CD14-positive monocyte (primary cell): Measurements from ENCODE around the gene MINDY4B. TPM values are rescaled to one million over a fixed set of nuclear protein-coding genes. Genes with fewer than 3 reads are reported as not detected.

Source experiments
- DNase-seq, 3 donors: peaks; one replicate each; pipeline ENCODE4 v3.0.0-alpha.2; 2011 to 2022
- H2AFZ ChIP-seq: 2 replicates; pipeline ENCODE4 v1.6.0; 2012; ENCODE audit warnings: mild to moderate bottlenecking, low read depth, low read length, inconsistent platforms; ENCODE audit not compliant: insufficient read depth, poor library complexity, severe bottlenecking
- H3K27ac ChIP-seq, 2 donors: 1 replicate in 1 of 2; 2 replicates in 1 of 2; pipeline ENCODE4 v1.5.1; 2012 to 2013; ENCODE audit warnings: low read length in 2 of 2, control low read depth in 1 of 2, inconsistent platforms in 1 of 2, low read depth in 1 of 2, mild to moderate bottlenecking in 1 of 2
- H3K27me3 ChIP-seq, 2 donors: one replicate each; pipeline versions ENCODE4 v1.6.0 to v1.6.1; 2011 to 2013; ENCODE audit warnings: low read length in 2 of 2; ENCODE audit not compliant: control insufficient read depth in 2 of 2, insufficient read depth in 2 of 2
- H3K36me3 ChIP-seq, 2 donors: replicated peaks in 1 of 2; 1 replicate in 1 of 2; 2 replicates in 1 of 2; pipeline versions ENCODE4 v1.5.1 to v1.6.1; 2012 to 2013; ENCODE audit warnings: low read length in 2 of 2, control low read depth in 1 of 2, inconsistent platforms in 1 of 2, mild to moderate bottlenecking in 1 of 2; ENCODE audit not compliant: insufficient read depth in 2 of 2, control insufficient read depth in 1 of 2
- H3K4me1 ChIP-seq, 2 donors: 1 replicate in 1 of 2; 2 replicates in 1 of 2; pipeline versions ENCODE4 v1.5.1 to v1.6.1; 2012 to 2013; ENCODE audit warnings: low read length in 2 of 2, control low read depth in 1 of 2, inconsistent platforms in 1 of 2, mild to moderate bottlenecking in 1 of 2, moderate library complexity in 1 of 2; ENCODE audit not compliant: insufficient read depth in 2 of 2, control insufficient read depth in 1 of 2
- H3K4me2 ChIP-seq: replicated peaks from 2 replicates; pipeline ENCODE3; 2012; ENCODE audit warnings: low read length, moderate library complexity, mild to moderate bottlenecking; ENCODE audit not compliant: poor library complexity, severe bottlenecking; ENCODE audit errors: extremely low read depth
- H3K4me3 ChIP-seq, 3 experiments: fragments of 200-600 bp in 1 of 3; sonication (generic) in 1 of 3; replicated peaks in 1 of 3; 1 replicate in 2 of 3; 2 replicates in 1 of 3; pipeline ENCODE4 v1.5.1; 2011 to 2013; ENCODE audit warnings: low read length in 3 of 3, mild to moderate bottlenecking in 3 of 3, control low read depth in 2 of 3, low read depth in 2 of 3, inconsistent platforms in 1 of 3, moderate library complexity in 1 of 3
- H3K79me2 ChIP-seq: 2 replicates; pipeline ENCODE4 v1.6.0; 2012; ENCODE audit warnings: mild to moderate bottlenecking, control low read depth, inconsistent platforms, low read length, moderate library complexity; ENCODE audit not compliant: insufficient read depth
- H3K9ac ChIP-seq: 2 replicates; pipeline ENCODE4 v1.6.0; 2017; ENCODE audit warnings: low read length, mild to moderate bottlenecking; ENCODE audit not compliant: insufficient read depth, poor library complexity, severe bottlenecking
- H3K9me3 ChIP-seq, 2 donors: replicated peaks in 1 of 2; 1 replicate in 1 of 2; 2 replicates in 1 of 2; pipeline versions ENCODE4 v1.5.1 to v1.6.1; 2012 to 2013; ENCODE audit warnings: low read length in 2 of 2, control low read depth in 1 of 2; ENCODE audit not compliant: control insufficient read depth in 1 of 2, insufficient read depth in 1 of 2
- H4K20me1 ChIP-seq: 2 replicates; pipeline ENCODE4 v1.6.0; 2012; ENCODE audit warnings: mild to moderate bottlenecking, low read length, control low read depth, moderate library complexity; ENCODE audit not compliant: insufficient read depth
- H3K27ac Mint-ChIP-seq, 7 donors: one replicate each; pipeline ENCODE4 v1.8.0; 2020; ENCODE audit warnings: mild to moderate bottlenecking in 7 of 7, mixed read lengths in 7 of 7, moderate library complexity in 6 of 7, inconsistent platforms in 2 of 7
- H3K27me3 Mint-ChIP-seq, 3 donors: one replicate each; pipeline ENCODE4 v1.8.0; 2021 to 2022; ENCODE audit warnings: low read depth in 3 of 3, mild to moderate bottlenecking in 3 of 3, mixed read lengths in 3 of 3, moderate library complexity in 3 of 3, inconsistent platforms in 1 of 3
- H3K36me3 Mint-ChIP-seq, 2 donors: one replicate each; pipeline ENCODE4 v1.8.0; 2020; ENCODE audit warnings: mixed read lengths in 2 of 2, inconsistent platforms in 1 of 2, mild to moderate bottlenecking in 1 of 2
- H3K4me1 Mint-ChIP-seq: one replicate; pipeline ENCODE4 v1.8.0; 2020; ENCODE audit warnings: mild to moderate bottlenecking, mixed read lengths
- H3K4me3 Mint-ChIP-seq, 2 donors: one replicate each; pipeline ENCODE4 v1.8.0; 2020; ENCODE audit warnings: mild to moderate bottlenecking in 2 of 2, mixed read lengths in 2 of 2, moderate library complexity in 1 of 2
- H3K9me3 Mint-ChIP-seq, 7 donors: one replicate each; pipeline ENCODE4 v1.8.0; 2020 to 2022; ENCODE audit warnings: mixed read lengths in 7 of 7, mild to moderate bottlenecking in 6 of 7, moderate library complexity in 6 of 7, inconsistent platforms in 2 of 7
- CTCF ChIP-seq: fragments of 200-600 bp; IDR thresholded peaks from one replicate; pipeline ENCODE4 v1.8.0; 2022; ENCODE audit warnings: antibody characterized with exemption, mild to moderate bottlenecking
- WGBS: methylation state at CpG from one replicate; pipeline ENCODE4 v1.1.5; 2013; ENCODE audit warnings: missing lambda C conversion rate; ENCODE audit not compliant: insufficient coverage; 5-methylcytosine and 5-hydroxymethylcytosine counted together
- intact Hi-C, 2 donors: fragments of 100-400 bp; cut with micrococcal nuclease; formaldehyde crosslinking; loops; one replicate each; pipeline versions ENCODE4 v1.15.0 to v1.15.1; 2023
- polyA plus RNA-seq, 3 donors: library from polyadenylated mRNA; depleted of rRNA in 1 of 3; unstranded in 2 of 3; stranded (reverse) in 1 of 3; fragments of 300-500 nt in 2 of 3; fragments of >200 nt in 1 of 3; fragmentation: Illumina TruSeq in 2 of 3; gene quantifications; 1 replicate in 2 of 3; 2 replicates in 1 of 3; pipeline ENCODE4 v1.2.3, GENCODE V29; 2012 to 2021

Gene MINDY4B
- polyA plus RNA-seq, 3 donors: not detected

GRCh38 chr3:150829408-150829807 lies 75.8 kb downstream of the MINDY4B start:
- H3K79me2 ChIP-seq: no peaks in the 10 kb centered on the region
- H3K9me3 ChIP-seq: no peaks in the 10 kb centered on the region
- intact Hi-C loops: no loop called here
- Mint-ChIP-seq H3K4me3 (no peak overlapping the region), H3K27me3 (peaks cover 0 to 2% (median 0%) of the 10 kb centered on the region in 3 donors), H3K36me3 (no peaks in the 10 kb centered on the region), H3K27ac (peak overlapping the region in 1 of 7 donors; percentile 43), H3K9me3 (peaks cover 0 to 4% (median 3%) of the 10 kb centered on the region in 7 donors), H3K4me1 (peaks cover 2% of the 10 kb centered on the region)
- H3K4me2 ChIP-seq: no peak overlapping the region
- no peak overlapping the region for H3K27ac ChIP-seq
- 100% methylated on average over 1 of the region's 6 CpGs for WGBS
- H3K4me3 ChIP-seq: no peak overlapping the region
- TF ChIP-seq CTCF: no peak
- H2AFZ ChIP-seq: no peak overlapping the region
- no peaks in the 10 kb centered on the region for H3K27me3 ChIP-seq
- H3K36me3 ChIP-seq: no peaks in the 10 kb centered on the region
- no peaks in the 10 kb centered on the region for H3K4me1 ChIP-seq
- H4K20me1 ChIP-seq: no peaks in the 10 kb centered on the region
- DNase-seq: no peak
- no peak overlapping the region for H3K9ac ChIP-seq

GRCh38 chr3:150828997-150829396 lies 76.2 kb downstream of the MINDY4B start:
- DNase-seq: no peak
- Mint-ChIP-seq H3K27me3 (peaks cover 0 to 2% (median 0%) of the 10 kb centered on the region in 3 donors), H3K4me1 (peaks cover 2% of the 10 kb centered on the region), H3K27ac (no peak overlapping the region), H3K9me3 (peaks cover 0 to 4% (median 3%) of the 10 kb centered on the region in 7 donors), H3K36me3 (no peaks in the 10 kb centered on the region), H3K4me3 (no peak overlapping the region)
- intact Hi-C loops: no loop called here
- Histone ChIP-seq H3K4me3 (no peak overlapping the region), H4K20me1 (no peaks in the 10 kb centered on the region), H3K27ac (no peak overlapping the region), H2AFZ (no peak overlapping the region), H3K36me3 (no peaks in the 10 kb centered on the region), H3K9ac (no peak overlapping the region), H3K79me2 (no peaks in the 10 kb centered on the region), H3K4me2 (no peak overlapping the region), H3K4me1 (no peaks in the 10 kb centered on the region), H3K27me3 (no peaks in the 10 kb centered on the region), H3K9me3 (no peaks in the 10 kb centered on the region)
- no peak for TF ChIP-seq CTCF
- WGBS: no CpG with 5 or more reads among the region's 2 CpGs
